Measurements from ENCODE around the gene HYAL4.
"Not testable (repeated sequence)": the region's sequence is repeated elsewhere in the genome, so short reads cannot be mapped to it uniquely, and the experiment has no call there.

DNA sequence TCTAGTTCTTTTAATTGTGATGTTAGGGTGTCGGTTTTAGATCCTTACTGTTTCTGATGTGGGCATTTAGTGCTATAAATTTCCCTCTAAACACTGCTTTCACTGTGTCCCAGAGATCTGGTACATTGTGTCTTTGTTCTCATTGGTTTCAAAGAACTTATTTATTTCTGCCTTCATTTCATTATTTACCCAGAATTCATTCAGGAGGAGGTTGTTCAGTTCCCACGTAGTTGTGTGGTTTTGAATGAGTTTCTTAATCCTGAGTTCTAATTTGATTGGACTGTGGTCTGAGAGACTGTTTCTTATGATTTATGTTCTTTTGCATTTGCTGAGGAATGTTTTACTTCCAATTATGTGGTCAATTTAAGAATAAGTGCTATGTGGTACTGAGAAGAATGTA is 9.3 kb downstream of the HYAL4 start:
- not testable (repeated sequence) for TF ChIP-seq CTCF (IDR thresholded peaks at IDR 0.05); POLR2AphosphoS5 (IDR thresholded peaks at IDR 0.05; ENCODE audit: insufficient read depth in 1 of 2, low read depth in 1 of 2)

All from vagina (tissue), 2 donors.